ENCODE results near the gene ANAPC15. TPM values are rescaled to one million over a fixed set of nuclear protein-coding genes. Genes with fewer than 3 reads are reported as not detected.

The ANAPC15 gene
- polyA plus RNA-seq, 1 experiment, result 54.3 TPM

DNA sequence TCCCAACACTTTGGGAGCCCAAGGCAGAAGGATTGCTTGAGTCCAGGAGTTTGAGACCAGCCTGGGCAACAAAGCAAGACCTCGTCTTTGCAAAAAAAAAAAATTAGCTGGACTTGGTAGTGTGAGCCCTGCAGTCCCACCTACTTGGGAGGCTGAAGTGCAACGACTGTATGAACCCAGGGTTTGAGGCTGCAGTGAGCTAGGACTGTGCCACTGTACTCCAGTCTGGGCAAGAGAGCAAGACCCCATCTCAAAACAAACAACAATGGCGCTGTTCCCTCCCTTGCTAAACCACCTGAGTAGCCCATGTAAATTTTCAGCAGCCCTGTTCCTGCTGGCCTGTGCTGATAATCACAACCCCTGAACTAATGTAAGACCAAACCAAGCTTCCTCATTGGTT, 12.5 kb downstream of the ANAPC15 start:
- ChIA-PET CTCF (interaction anchor here (0.8 to 6.4 kb wide), 7 partner anchors 9 to 123 kb away, joined by 3 to 49 read pairs (median 5); no protein-coding TSS in a partner anchor), POLR2A (interaction anchor here (1.0 kb wide), 1 partner anchor 13 kb away, joined by 3 read pairs; the partner anchor contains the start of gene ANAPC15)
- Histone ChIP-seq H3K36me3 (ENCODE audit: control insufficient read depth, insufficient read depth, low read length) (peaks cover 15% of the 10 kb centered on the region), H3K27me3 (ENCODE audit: control insufficient read depth, insufficient read depth, low read length) (no peaks in the 10 kb centered on the region), H3K4me3 (ENCODE audit: low read depth, low read length) (no peak overlapping the region)
- TF ChIP-seq, protein P1, sequence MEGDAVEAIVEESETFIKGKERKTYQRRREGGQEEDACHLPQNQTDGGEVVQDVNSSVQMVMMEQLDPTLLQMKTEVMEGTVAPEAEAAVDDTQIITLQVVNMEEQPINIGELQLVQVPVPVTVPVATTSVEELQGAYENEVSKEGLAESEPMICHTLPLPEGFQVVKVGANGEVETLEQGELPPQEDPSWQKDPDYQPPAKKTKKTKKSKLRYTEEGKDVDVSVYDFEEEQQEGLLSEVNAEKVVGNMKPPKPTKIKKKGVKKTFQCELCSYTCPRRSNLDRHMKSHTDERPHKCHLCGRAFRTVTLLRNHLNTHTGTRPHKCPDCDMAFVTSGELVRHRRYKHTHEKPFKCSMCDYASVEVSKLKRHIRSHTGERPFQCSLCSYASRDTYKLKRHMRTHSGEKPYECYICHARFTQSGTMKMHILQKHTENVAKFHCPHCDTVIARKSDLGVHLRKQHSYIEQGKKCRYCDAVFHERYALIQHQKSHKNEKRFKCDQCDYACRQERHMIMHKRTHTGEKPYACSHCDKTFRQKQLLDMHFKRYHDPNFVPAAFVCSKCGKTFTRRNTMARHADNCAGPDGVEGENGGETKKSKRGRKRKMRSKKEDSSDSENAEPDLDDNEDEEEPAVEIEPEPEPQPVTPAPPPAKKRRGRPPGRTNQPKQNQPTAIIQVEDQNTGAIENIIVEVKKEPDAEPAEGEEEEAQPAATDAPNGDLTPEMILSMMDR (IDR thresholded peaks at IDR 0.05; ENCODE audit: insufficient read depth, low read depth, low read length), result no peak
- no peak for DNase-seq (ENCODE audit: low read depth)

DNA sequence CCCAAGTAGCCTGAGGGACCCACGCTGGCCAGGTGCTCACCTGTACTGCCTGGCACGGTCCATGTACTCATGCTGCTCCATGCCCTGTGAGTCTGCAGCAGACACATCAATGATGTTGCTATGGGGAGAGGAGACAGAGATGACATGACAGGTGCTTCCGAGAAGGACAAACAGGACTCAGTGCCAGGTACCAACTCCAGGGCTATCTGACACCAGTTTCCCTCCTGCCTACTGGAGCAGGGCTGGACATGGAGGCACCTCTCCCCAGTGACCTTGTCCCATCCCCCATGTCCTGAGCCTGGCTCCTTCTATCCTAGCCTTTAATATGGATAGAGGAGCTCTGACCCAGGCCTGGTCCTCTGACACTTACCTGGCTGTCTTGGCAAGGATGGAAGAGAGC, 13.8 kb downstream of the ANAPC15 start:
- no peak for DNase-seq (ENCODE audit: low read depth)
- ChIA-PET POLR2A (no interaction called here), CTCF (interaction anchor here (0.7 to 6.4 kb wide), 7 partner anchors 45 to 336 kb away, joined by 3 to 43 read pairs (median 5); partner anchors contain the start of gene CLPB)
- no peaks in the 10 kb centered on the region for H3K27me3 ChIP-seq (ENCODE audit: control insufficient read depth, insufficient read depth, low read length)
- no peak overlapping the region for H3K4me3 ChIP-seq (ENCODE audit: low read depth, low read length)
- peaks cover 15% of the 10 kb centered on the region for H3K36me3 ChIP-seq (ENCODE audit: control insufficient read depth, insufficient read depth, low read length)
- TF ChIP-seq, protein P1 (IDR thresholded peaks at IDR 0.05; ENCODE audit: insufficient read depth, low read depth, low read length), result no peak

DNA sequence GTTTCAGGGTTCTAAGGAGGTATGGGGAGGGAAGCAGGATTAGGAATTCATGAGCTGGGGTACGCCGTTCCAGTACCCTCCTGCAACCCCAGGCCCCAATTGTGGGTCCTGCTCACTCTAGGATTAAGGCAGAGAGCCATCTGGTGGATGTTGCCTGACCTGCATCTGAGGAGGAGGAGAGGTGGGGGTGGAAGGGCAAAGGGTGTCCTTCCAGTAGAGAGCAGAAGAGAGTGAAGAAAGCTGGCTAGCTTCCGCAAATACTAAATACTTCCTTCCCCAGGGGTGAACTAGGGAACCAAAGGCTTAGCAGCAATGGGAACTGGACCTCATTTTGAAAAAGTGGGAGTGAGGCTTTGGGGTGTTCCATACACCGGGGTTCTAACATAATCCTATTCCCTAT, 21.2 kb downstream of the ANAPC15 start:
- TF ChIP-seq, protein P1 (IDR thresholded peaks at IDR 0.05; ENCODE audit: insufficient read depth, low read depth, low read length), result peak; percentile 90
- peaks cover 4% of the 10 kb centered on the region for H3K36me3 ChIP-seq (ENCODE audit: control insufficient read depth, insufficient read depth, low read length)
- no peak overlapping the region for H3K4me3 ChIP-seq (ENCODE audit: low read depth, low read length)
- ChIA-PET POLR2A (interaction anchor here (1.1 kb wide), 1 partner anchor 52 kb away, joined by 3 read pairs; no protein-coding TSS in a partner anchor), CTCF (interaction anchor here (0.6 to 6.8 kb wide), 32 partner anchors 9 to 339 kb away, joined by 3 to 209 read pairs (median 6); partner anchors contain the start of genes LAMTOR1, RNF121 and XNDC1N)
- DNase-seq (ENCODE audit: low read depth), result no peak
- no peaks in the 10 kb centered on the region for H3K27me3 ChIP-seq (ENCODE audit: control insufficient read depth, insufficient read depth, low read length)

DNA sequence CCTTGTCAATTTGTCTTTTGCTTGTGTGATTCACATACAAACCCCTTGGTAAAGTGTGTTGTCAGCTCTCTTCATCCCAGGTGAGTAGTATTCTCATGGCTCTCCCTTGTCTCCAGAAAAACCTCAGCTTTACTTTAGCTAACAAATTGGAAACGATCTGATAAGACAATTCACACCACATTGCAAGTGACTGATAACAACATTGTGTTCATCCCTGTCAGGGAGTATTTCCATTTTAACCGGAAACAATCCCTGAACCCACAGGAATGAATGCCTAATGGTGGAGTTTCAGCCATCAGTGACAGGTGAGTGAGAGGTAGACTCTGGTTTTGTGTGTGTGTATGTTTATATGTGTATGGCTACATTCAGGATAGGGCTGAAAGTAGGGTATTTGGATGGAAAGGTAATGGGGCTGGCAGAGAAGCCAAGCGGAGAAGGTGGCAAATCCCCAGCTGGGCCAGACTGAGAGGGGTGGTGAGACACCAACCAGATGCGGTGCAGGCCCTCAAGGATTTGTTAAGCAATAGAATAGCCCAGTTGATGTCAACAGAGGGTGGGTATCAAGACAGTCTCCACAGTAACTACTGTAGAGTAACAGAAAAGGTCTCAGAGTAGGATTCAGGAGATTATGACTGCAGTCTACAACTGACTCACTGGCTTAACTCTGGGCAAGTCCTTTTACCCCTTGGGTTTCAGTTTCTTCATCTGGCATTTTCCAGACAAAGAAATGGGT, 24.3 kb downstream of the ANAPC15 start:
- TF ChIP-seq, protein P1 (IDR thresholded peaks at IDR 0.05; ENCODE audit: insufficient read depth, low read depth, low read length), result no peak
- ChIA-PET POLR2A (no interaction called here), CTCF (interaction anchor here (1.0 kb wide), 3 partner anchors 16 to 63 kb away, joined by 3 read pairs; no protein-coding TSS in a partner anchor)

DNA sequence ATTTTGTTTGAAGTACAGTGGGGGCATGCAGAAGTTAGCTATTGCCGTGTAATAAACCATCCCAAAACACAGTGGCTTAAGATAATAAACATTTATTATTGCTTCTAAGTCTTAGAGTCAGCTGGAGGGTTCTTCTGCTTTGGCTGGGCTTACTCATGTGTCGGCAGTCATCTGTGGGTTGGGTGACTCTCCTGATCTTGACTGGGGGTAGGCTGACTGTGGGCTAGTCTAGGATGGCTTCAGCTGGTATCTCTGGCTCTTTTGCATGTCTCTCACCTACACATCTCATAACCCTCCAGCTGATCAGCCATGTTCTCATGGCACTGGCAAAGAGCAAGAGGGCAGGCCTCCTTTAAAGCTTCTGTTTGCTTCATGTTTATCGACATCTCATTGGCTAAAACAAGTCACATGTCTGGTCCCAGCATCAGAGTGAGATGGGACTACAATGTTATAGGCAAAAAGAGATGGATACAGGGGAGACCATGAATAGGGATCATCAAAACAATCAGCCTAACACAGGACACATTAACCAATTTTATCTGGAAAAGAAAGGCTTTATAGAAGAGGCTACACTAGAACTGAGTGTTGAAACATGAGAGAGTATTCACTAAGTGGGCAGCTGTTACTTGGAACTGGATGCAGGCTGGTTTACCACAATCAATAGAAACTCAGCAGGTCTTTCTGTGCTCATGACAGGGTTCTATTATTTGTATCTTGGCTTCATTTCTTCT, 26.7 kb downstream of the ANAPC15 start:
- no peak for DNase-seq (ENCODE audit: low read depth)
- Histone ChIP-seq H3K27me3 (ENCODE audit: control insufficient read depth, insufficient read depth, low read length) (no peaks in the 10 kb centered on the region), H3K36me3 (ENCODE audit: control insufficient read depth, insufficient read depth, low read length) (peaks cover 1% of the 10 kb centered on the region; the same call in 1 of the 2 replicates), H3K4me3 (ENCODE audit: low read depth, low read length) (no peak overlapping the region)
- POLR2A ChIA-PET, result no interaction called here
- TF ChIP-seq, protein P1 (IDR thresholded peaks at IDR 0.05; ENCODE audit: insufficient read depth, low read depth, low read length), result no peak
- CTCF ChIA-PET, result interaction anchor here (1.2 to 3.7 kb wide), 6 partner anchors 8 to 98 kb away, joined by 3 to 31 read pairs (median 6); no protein-coding TSS in a partner anchor

More for the DNA sequence above, 24.3 kb downstream of the ANAPC15 start:
- H3K4me3 ChIP-seq (ENCODE audit: low read depth, low read length), result no peak overlapping the region
- DNase-seq (ENCODE audit: low read depth), result no peak
- H3K36me3 ChIP-seq (ENCODE audit: control insufficient read depth, insufficient read depth, low read length), result peaks cover 1% of the 10 kb centered on the region; the same call in 1 of the 2 replicates
- no peaks in the 10 kb centered on the region for H3K27me3 ChIP-seq (ENCODE audit: control insufficient read depth, insufficient read depth, low read length)
